ENCODE data around the gene SGCD.

SGCD gene

GRCh38 chr5:156498226-156498980 is 171.4 kb downstream of the SGCD start:
- no peak overlapping the region for H3K4me3 ChIP-seq (ENCODE audit: low read depth, low read length)

GRCh38 chr5:156500755-156501154 is 173.8 kb downstream of the SGCD start:
- H3K4me3 ChIP-seq (ENCODE audit: low read depth, low read length): no peak overlapping the region

GRCh38 chr5:156505101-156505500 is 178.1 kb downstream of the SGCD start:
- H3K4me3 ChIP-seq (ENCODE audit: low read depth, low read length): no peak overlapping the region

- H3K4me3 ChIP-seq (ENCODE audit: low read depth, low read length): no peak overlapping the region
These were observed 186.3 kb downstream of the SGCD start for GRCh38 chr5:156513123-156513815.

GRCh38 chr5:156515121-156515520 is 188.2 kb downstream of the SGCD start:
- no peak overlapping the region for H3K4me3 ChIP-seq (ENCODE audit: low read depth, low read length)

- no peak overlapping the region for H3K4me3 ChIP-seq (ENCODE audit: low read depth, low read length)
These were observed 188.9 kb downstream of the SGCD start for GRCh38 chr5:156515803-156516360.

- H3K4me3 ChIP-seq (ENCODE audit: low read depth, low read length): no peak overlapping the region
These were observed 195.9 kb downstream of the SGCD start for GRCh38 chr5:156522651-156523529.

- no peak overlapping the region for H3K4me3 ChIP-seq (ENCODE audit: low read depth, low read length)
These were observed 196.6 kb downstream of the SGCD start for GRCh38 chr5:156523607-156524006.

GRCh38 chr5:156526081-156526925 is 199.3 kb downstream of the SGCD start:
- no peak overlapping the region for H3K4me3 ChIP-seq (ENCODE audit: low read depth, low read length)

GRCh38 chr5:156527611-156528010 is 200.6 kb downstream of the SGCD start:
- no peak overlapping the region for H3K4me3 ChIP-seq (ENCODE audit: low read depth, low read length)

GRCh38 chr5:156528673-156529072 is 201.7 kb downstream of the SGCD start:
- no peak overlapping the region for H3K4me3 ChIP-seq (ENCODE audit: low read depth, low read length)

GRCh38 chr5:156529892-156530291 is 202.9 kb downstream of the SGCD start:
- H3K4me3 ChIP-seq (ENCODE audit: low read depth, low read length): no peak overlapping the region

- no peak overlapping the region for H3K4me3 ChIP-seq (ENCODE audit: low read depth, low read length)
These were observed 204.2 kb downstream of the SGCD start for GRCh38 chr5:156531199-156531598.

GRCh38 chr5:156532921-156533320 is 206.0 kb downstream of the SGCD start:
- H3K4me3 ChIP-seq (ENCODE audit: low read depth, low read length): no peak overlapping the region

GRCh38 chr5:156534085-156534484 is 207.1 kb downstream of the SGCD start:
- no peak overlapping the region for H3K4me3 ChIP-seq (ENCODE audit: low read depth, low read length)

- no peak overlapping the region for H3K4me3 ChIP-seq (ENCODE audit: low read depth, low read length)
These were observed 208.0 kb downstream of the SGCD start for GRCh38 chr5:156534906-156535485.

- H3K4me3 ChIP-seq (ENCODE audit: low read depth, low read length): no peak overlapping the region
These were observed 213.5 kb downstream of the SGCD start for GRCh38 chr5:156540491-156540890.

- no peak overlapping the region for H3K4me3 ChIP-seq (ENCODE audit: low read depth, low read length)
These were observed 214.6 kb downstream of the SGCD start for GRCh38 chr5:156541582-156541981.

GRCh38 chr5:156543348-156544145 is 216.6 kb downstream of the SGCD start:
- H3K4me3 ChIP-seq (ENCODE audit: low read depth, low read length): no peak overlapping the region
